Measurements from ENCODE around the gene ZNF273.

DNA sequence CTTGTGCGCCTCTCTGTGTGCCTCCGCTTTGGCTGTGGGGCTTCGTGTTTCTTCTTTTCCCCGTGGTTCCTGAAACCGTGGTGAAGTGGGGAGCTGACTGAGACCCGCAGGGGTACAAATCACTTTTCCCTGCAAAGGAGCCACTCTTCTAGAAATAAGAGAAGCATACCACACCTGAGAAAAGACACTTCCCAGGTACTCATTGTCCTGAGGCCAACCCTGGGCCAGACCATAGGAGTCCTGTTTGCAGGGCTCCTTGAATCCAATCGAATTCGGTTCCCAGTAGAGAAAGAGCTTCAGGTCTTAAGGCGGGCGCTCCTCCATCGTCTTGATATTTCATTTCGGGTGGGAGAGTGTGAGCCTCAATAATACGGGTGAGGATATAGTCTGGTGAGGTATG is 32.4 kb upstream of the ZNF273 start:
- TF ChIP-seq EZH2 (IDR thresholded peaks at IDR 0.05; ENCODE audit: insufficient read depth, poor library complexity, severe bottlenecking), result no peak
- no peak for TF ChIP-seq EZH2phosphoT487 (IDR thresholded peaks at IDR 0.05; ENCODE audit: insufficient read depth, low read depth)
